Measurements from ENCODE around the gene LIPC.

Gene LIPC

DNA sequence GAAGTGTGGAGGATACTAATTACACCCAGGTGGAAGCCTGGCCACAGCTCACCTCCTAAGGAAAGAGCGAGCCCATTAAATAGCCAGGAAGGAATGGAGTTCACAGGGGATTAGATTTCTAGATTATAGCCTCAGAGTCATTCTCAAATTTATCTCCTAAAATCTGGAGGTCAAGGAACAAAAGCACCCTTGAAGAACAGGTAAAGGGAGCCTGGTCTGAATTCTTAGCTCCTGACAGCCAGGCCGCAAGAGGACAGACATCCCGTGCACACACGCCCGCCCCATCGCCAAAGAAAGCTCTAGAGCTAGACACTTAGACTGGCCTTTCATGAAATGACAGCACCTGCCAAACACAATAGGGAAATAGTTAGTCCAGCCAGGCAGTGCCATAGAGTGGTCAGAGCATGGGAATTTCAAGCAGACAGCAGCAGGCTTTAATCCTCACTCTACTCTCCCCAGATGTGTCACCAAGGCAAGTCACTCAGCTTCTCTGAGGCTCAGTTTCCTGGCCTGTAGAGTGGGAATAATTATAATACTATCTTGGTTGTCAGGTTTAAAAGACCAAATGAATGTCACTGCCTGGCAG, 59.2 kb downstream of the LIPC start:
- DNase-seq (ENCODE audit: low read depth): no peak
- TF ChIP-seq, protein P1, sequence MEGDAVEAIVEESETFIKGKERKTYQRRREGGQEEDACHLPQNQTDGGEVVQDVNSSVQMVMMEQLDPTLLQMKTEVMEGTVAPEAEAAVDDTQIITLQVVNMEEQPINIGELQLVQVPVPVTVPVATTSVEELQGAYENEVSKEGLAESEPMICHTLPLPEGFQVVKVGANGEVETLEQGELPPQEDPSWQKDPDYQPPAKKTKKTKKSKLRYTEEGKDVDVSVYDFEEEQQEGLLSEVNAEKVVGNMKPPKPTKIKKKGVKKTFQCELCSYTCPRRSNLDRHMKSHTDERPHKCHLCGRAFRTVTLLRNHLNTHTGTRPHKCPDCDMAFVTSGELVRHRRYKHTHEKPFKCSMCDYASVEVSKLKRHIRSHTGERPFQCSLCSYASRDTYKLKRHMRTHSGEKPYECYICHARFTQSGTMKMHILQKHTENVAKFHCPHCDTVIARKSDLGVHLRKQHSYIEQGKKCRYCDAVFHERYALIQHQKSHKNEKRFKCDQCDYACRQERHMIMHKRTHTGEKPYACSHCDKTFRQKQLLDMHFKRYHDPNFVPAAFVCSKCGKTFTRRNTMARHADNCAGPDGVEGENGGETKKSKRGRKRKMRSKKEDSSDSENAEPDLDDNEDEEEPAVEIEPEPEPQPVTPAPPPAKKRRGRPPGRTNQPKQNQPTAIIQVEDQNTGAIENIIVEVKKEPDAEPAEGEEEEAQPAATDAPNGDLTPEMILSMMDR (conservative IDR thresholded peaks at IDR 0.05; ENCODE audit: control insufficient read depth, insufficient read depth, low read depth, low read length): no peak

DNA sequence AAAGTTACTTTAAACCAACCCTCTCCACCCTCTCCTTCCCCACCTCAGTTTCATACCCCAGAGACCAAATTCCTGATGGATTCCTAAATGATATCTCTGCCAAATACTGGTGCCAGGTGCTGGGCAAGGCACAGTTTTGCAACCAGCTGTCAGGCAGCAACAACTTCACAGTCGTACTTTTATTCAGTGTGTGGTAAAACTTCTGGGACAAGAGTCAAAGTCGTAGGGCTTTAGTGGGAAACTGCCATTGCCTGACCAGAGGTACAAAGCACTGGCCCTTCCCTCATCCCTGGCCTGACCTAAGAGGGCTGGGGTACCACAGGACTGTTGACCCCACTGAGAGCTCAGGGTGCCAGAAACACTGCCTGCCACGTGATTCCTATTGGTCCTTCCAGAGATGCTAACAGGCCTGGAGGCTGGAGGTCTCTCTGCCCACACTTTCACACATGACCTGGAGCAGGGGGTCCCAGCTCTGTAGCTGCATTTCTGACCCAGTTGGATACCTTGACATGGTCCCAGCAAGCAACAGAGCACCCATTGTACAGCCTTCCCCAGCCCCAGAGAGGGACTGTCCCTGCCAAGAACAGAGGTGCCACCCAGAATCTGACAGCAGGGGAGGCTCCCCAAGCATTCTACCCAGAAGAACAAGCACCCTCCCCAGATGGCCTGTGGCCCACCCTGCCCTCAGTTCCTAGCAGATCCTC, 59.9 kb downstream of the LIPC start:
- DNase-seq (ENCODE audit: low read depth): no peak
- no peak overlapping the region for H3K4me3 ChIP-seq (ENCODE audit: control insufficient read depth, low read depth, low read length)
- TF ChIP-seq, protein P1 (conservative IDR thresholded peaks at IDR 0.05; ENCODE audit: control insufficient read depth, insufficient read depth, low read depth, low read length): no peak

More for the DNA sequence above, 59.2 kb downstream of the LIPC start:
- no peak overlapping the region for H3K4me3 ChIP-seq (ENCODE audit: control insufficient read depth, low read depth, low read length)

GRCh38 chr15:58492661-58493397, 61.0 kb downstream of the LIPC start:
- TF ChIP-seq, protein P1 (conservative IDR thresholded peaks at IDR 0.05; ENCODE audit: control insufficient read depth, insufficient read depth, low read depth, low read length): no peak
- no peak overlapping the region for H3K4me3 ChIP-seq (ENCODE audit: control insufficient read depth, low read depth, low read length)
- no peak for DNase-seq (ENCODE audit: low read depth)

DNA sequence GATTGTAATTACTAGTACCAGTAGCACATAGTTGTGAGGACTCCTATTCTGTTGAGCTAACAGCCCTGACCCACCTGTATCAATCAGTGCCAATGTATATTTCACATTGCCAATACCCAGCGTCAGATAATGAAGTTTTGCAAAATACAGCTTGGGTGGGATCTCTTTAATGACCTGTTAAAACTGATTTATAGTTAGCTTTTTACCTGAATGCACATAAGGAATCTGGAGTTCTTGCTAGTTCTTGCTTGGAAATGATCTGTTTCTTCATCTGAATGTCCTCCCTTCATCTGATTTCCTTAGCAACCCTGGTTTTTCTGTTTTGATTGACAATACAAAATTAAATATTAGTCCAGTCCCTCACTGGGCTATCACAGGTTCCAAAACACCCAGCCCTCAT, 62.8 kb downstream of the LIPC start:
- H3K4me3 ChIP-seq (ENCODE audit: control insufficient read depth, low read depth, low read length): no peak overlapping the region
- TF ChIP-seq, protein P1 (conservative IDR thresholded peaks at IDR 0.05; ENCODE audit: control insufficient read depth, insufficient read depth, low read depth, low read length): no peak
- no peak for DNase-seq (ENCODE audit: low read depth)

DNA sequence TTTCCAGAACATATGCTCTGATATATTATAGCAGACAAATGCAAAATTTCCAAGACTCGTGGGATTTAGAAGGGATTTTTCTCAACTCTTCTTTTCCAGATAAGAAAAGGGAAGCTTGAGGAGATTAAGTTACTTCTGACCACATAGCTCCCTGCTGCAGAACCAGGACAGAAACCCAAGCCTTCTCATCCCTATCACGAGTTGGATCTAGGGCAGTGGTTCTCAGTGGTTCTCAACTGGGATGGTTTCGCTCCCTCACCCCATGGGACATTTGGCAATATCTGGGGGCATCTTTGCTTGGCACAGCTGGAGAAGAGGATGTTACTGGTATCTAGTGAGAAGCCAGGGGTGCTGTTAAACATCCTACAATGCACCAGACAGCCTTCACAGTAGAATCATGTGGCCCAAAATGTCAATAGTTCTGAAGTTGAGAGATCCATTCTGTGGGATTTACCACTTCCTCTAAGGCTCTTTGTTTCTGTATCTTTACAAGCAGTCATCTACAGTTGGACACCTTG, 64.2 kb downstream of the LIPC start:
- DNase-seq (ENCODE audit: low read depth): no peak
- no peak overlapping the region for H3K4me3 ChIP-seq (ENCODE audit: control insufficient read depth, low read depth, low read length)
- TF ChIP-seq, protein P1 (conservative IDR thresholded peaks at IDR 0.05; ENCODE audit: control insufficient read depth, insufficient read depth, low read depth, low read length): no peak

- no peak overlapping the region for H3K4me3 ChIP-seq (ENCODE audit: control insufficient read depth, low read depth, low read length)
- DNase-seq (ENCODE audit: low read depth): no peak
- TF ChIP-seq, protein P1 (conservative IDR thresholded peaks at IDR 0.05; ENCODE audit: control insufficient read depth, insufficient read depth, low read depth, low read length): no peak
These were observed 65.4 kb downstream of the LIPC start for GRCh38 chr15:58497046-58497785.

All from fibroblast of mammary gland (primary cell).